ENCODE measurements around the gene ROGDI. TPM values are rescaled to one million over a fixed set of nuclear protein-coding genes. Genes with fewer than 3 reads are reported as not detected.
A peak's percentile ranks its signal among the peaks of the same experiment; 100 is the strongest.

The ROGDI gene
- total RNA-seq, 1 donor from 2014 or later: 33.3 TPM

DNA sequence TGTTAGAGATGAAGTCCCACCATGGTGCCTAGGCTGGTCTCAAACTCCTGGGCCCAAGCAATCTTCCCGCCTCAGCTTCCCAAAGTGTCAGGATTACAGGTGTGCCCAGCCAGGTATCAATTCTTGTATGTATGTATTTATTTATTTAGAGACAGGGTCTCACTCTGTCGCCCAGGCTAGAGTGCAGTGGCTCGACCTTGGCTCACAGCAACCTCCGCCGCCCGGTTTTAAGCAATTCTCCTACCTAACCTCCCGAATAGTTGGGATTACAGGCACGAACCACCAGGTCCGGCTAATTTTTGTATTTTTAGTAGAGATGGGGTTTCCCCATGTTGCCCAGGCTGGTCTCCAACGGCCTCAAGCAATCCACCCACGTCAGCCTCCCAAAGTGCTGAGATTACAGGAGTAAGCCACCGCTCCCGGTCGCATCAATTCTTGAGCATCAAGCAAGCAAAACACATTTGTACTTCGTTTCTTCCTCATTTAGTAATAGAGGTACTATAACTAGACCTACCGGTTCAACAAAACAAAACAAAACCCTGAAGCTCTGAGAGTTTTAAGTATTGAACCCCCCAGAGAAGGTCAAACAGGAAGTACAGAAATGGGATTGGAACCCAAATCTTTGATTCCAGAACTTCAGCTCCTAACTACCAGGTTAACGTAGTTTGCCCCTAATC, 34.4 kb downstream of the ROGDI start:
- DNase-seq (ENCODE audit: low read depth in 2 of 2): peak; percentile 14 to 23

GRCh38 chr16:4766875-4767628, 35.4 kb downstream of the ROGDI start, which contains the start of gene ZNF500:
TSS of gene ZNF500 (minus strand) at chr16:4767162. CDS start at chr16:4765978, 1,184 bp downstream.
- peak; percentile 96 to 98 for DNase-seq (ENCODE audit: low read depth in 2 of 2)

GRCh38 chr16:4765511-4766474, 36.6 kb downstream of the ROGDI start:
- peak in 1 of 2 donors; percentile 36 for DNase-seq (ENCODE audit: low read depth in 2 of 2)

DNA sequence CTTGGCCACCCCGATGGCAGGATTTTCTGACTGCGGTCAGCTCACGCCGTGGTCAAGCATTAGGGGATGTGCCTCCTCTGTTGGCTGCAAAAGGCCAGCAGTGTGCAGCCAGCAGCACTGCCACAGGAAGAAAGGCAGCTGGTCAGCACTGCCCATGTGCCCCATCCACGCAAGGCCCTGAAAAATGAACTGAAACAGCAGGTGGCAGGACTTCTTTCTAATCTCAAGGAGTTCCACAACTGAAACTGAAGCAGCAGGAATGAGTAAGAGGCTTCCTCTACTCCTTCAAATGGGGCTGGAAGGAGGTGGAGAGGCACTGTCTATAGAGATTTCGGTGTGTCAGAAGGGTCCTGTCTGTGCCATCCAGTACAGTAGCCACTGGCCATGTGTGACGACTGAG, 38.6 kb downstream of the ROGDI start:
- DNase-seq (ENCODE audit: low read depth in 2 of 2): no peak

GRCh38 chr16:4762205-4762604, 40.2 kb downstream of the ROGDI start:
- no peak for DNase-seq (ENCODE audit: low read depth in 2 of 2)

DNA sequence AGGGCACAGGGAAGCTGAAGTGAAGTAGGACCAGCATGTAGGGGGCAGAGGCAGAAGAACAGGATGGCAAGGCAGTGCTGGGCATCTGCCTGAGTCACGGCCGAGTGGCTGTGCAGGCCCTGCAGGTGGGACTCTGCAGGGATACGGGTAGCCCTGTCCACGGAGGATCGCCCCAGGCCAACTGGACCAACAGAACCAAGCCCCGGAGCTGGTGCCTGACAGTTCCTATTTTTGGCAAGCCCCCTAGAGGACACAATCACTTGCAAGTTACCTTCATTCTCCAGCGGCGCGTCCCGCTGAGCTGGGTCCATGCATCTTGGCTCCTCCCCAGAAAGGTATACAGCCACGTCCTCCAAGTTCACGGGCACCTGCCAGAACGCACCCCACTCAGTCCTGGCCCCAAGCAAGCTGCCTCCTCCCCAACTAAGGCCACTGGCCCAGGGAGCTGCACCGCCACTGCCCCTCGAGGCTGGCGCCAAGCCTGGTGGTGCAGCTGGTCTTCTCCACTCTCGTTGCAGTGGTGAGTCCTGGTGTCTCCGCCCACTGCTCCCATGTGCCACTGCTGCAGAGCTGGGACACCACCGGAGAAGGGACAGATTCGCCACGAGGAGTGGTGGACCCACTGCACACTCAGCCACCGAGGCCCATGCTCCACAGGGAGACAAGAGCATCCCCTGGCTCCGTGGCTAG, 42.1 kb downstream of the ROGDI start:
- no peak for DNase-seq (ENCODE audit: low read depth in 2 of 2)

DNA sequence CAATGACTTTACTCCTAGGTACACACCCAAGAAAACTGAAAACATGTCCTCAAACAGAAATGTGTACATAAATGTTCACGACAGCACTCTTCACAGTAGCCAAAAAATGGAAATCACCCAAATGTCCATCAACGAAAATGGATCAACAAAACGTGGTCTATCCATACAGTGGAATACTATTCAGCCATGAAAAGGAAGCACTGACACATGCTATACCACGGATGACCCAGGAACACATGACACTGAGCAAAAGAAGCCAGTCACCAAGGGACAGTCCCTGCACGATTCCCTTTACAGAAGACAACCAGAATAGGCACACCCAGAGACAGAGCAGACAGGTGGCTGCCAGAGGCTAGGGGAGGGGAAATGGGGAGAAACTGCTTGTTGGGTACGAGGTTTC, 46.7 kb downstream of the ROGDI start:
- DNase-seq (ENCODE audit: low read depth in 2 of 2): no peak

DNA sequence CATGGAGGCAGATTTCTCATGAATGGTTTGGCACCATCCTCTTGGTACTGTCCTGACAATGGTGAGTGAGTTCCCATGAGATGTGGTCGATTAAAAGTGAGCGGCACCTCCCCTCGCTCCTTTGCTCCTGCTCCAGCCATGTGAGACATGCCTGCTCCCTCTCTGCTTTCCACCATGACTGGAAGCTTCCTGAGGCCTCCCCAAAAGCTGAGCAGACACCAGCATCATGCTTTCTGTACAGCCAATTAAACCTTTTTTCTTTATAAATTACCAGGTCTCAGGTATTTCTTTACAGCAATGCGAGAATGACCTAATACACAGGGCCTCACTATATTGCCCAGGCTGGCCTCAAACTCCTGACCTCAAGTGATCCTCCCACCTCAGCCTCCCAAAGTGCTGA, 47.6 kb downstream of the ROGDI start:
- DNase-seq (ENCODE audit: low read depth in 2 of 2): no peak

GRCh38 chr16:4753227-4753626, 49.2 kb downstream of the ROGDI start:
- DNase-seq (ENCODE audit: low read depth in 2 of 2): no peak

DNA sequence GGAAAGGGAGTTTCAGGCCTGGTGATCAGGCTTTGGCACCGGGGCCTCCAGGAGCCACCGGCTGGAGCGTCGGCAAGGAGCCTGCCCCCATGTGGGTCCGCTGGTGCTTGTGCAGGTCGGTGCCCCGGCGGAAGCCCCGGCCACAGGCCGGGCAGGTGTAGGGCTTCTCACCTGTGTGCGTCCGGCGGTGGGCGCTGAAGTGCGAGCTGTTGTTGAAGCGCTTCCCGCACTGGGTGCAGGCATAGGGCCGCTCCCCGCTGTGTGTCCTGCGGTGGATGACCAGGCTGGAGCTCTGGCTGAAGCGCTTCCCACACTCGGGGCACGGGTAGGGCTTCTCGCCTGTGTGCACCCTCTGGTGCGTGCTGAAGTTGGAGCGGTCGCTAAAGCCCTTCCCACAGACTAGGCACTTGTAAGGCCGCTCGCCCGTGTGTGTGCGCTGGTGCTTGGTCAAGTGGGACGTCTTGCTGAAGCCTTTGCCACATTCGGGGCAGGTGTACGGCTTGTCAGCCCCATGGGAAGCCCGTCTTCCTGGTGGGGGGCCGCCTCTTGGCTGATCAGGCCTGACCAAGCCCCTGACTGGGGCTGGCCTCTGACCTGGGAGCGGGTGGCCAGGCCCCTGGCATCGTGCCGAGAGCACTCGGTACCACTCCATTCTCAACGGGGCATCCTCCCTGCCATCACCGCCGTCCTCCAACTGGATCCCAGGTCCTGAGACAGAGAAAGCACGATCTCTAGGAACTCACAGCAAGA, 49.9 kb downstream of the ROGDI start:
- no peak for DNase-seq (ENCODE audit: low read depth in 2 of 2)

- DNase-seq (ENCODE audit: low read depth in 2 of 2): no peak
These were observed 51.5 kb downstream of the ROGDI start for GRCh38 chr16:4750896-4751295.

- no peak for DNase-seq (ENCODE audit: low read depth in 2 of 2)
These were observed 52.7 kb downstream of the ROGDI start for GRCh38 chr16:4749700-4750257.

GRCh38 chr16:4748682-4749411, 53.6 kb downstream of the ROGDI start:
- no peak for DNase-seq (ENCODE audit: low read depth in 2 of 2)

- DNase-seq (ENCODE audit: low read depth in 2 of 2): no peak
These were observed 54.3 kb downstream of the ROGDI start for GRCh38 chr16:4747906-4748681.

DNA sequence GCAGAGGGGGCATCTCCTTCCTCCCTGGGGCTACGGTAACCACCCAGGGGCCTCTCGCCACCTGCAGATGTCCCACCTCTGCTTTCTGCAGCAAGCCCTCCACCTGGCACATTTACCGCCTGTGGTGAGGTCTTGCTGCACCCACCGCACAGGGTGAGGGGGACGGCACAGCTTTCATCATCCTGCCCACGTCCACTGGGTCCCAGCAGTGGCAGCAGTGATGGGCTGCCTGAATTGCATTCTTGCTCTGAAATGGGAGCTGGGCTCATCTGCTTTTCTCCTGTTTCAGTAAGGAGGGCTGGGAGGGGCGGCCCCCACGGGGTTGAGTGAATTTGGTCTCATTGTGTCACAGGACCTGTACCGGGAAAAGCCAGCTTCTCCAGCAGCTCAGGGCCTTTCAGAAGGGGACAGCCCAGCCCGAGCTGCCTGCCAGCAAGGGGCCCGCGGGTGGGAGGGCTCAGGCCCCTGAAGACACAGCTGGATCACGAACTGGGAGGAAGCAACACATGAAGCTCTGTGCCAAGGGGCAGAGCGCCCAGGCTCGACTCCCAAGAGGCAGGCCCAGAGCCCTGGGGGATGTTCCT, 55.4 kb downstream of the ROGDI start:
- DNase-seq (ENCODE audit: low read depth in 2 of 2): no peak

Measured in lung microvascular endothelial cell (primary cell).